Motor neuron (in vitro differentiated cells): ENCODE data around the gene FAIM2. TPM values are rescaled to one million over a fixed set of nuclear protein-coding genes. Genes with fewer than 3 reads are reported as not detected.
A peak's percentile ranks its signal among the peaks of the same experiment; 100 is the strongest.

Experiments
- ATAC-seq, 8 experiments: fragments of 200-7000 bp; cut with Tn5 transposase; replicated peaks in 6 of 8; 2 replicates each; pipeline ENCODE4 v1.8.0; 2021; ENCODE audit warnings: mild to moderate bottlenecking in 8 of 8, moderate library complexity in 8 of 8
- H3K27ac ChIP-seq, 2 donors: fragments of 250-450 bp; sonication (Bioruptor Pico); 2 replicates each; pipeline ENCODE4 v1.9.0; 2021; ENCODE audit warnings: antibody characterized with exemption in 2 of 2, mild to moderate bottlenecking in 2 of 2, moderate library complexity in 1 of 2
- H3K4me1 ChIP-seq, 2 donors: fragments of 250-450 bp; sonication (Bioruptor Pico); replicated peaks in 1 of 2; 2 replicates each; pipeline ENCODE4 v1.6.1; 2021; ENCODE audit warnings: antibody characterized with exemption in 2 of 2, mild to moderate bottlenecking in 2 of 2, moderate library complexity in 1 of 2
- H3K4me3 ChIP-seq, 5 donors: fragments of 250-450 bp; sonication (Bioruptor Pico); 2 replicates each; pipeline ENCODE4 v1.9.0; 2021; ENCODE audit warnings: antibody characterized with exemption in 5 of 5, mild to moderate bottlenecking in 5 of 5, moderate library complexity in 4 of 5
- WGBS, 10 experiments: fragments of 450-650 bp; shearing (Covaris generic); methylation state at CpG; one replicate each; pipeline ENCODE4 v1.0.0; 2022; 5-methylcytosine and 5-hydroxymethylcytosine counted together
- in situ Hi-C, 9 experiments: fragments of 400-800 bp; cut with MboI; loops; one replicate each; pipeline ENCODE4 v1.15.0; 2021; ENCODE audit warnings: low sequenced_read_pairs in 9 of 9, low pct_unique_long_range_greater_than_20kb in 2 of 9; ENCODE audit not compliant: unreplicated experiment in 9 of 9
- total RNA-seq, 8 experiments: library from RNA; unstranded; fragments of 300-600 nt; gene quantifications; 2 replicates each; pipeline versions ENCODE4 v1.2.3 to v1.2.4, GENCODE V29; 2022

FAIM2 gene
- total RNA-seq = 10 to 100 TPM in 4 of 8 experiments, 1 to 10 TPM in 2, under 1 TPM in 1, not detected in 1; 0.51 to 17.5 (median 15.6) TPM

- peak within 1 kb of the TSS; percentile 86 to 92 for H3K27ac ChIP-seq
- WGBS, 10 experiments = 0 to 11% (median 1%) methylated on average over 1 to 6 of the region's 56 CpGs; no CpG with 5 or more reads in 6 of the 10 experiments
- peak within 1 kb of the TSS; percentile 23 to 47 (median 42) for H3K4me3 ChIP-seq
- in situ Hi-C loops = no loop called here
- peaks cover 20 to 21% of the 10 kb centered on the region in 2 donors for H3K4me1 ChIP-seq
- ATAC-seq = peak; percentile 86 to 94 (median 90)
These were observed at the start of gene FAIM2 for GRCh38 chr12:49903700-49904423. Gene FAIM2, minus strand, starts transcription at chr12:49903900. Its CDS starts 108 bp downstream, at chr12:49903792.

GRCh38 chr12:49953151-49953550 lies 49.5 kb upstream of the FAIM2 start:
- H3K27ac ChIP-seq = no peak overlapping the region
- 60 to 100% (median 83%) methylated on average over 1 to 2 of the region's 4 CpGs; no CpG with 5 or more reads in 4 of the 10 experiments for WGBS, 10 experiments
- in situ Hi-C loops = loop anchor here in 3 of 9 experiments (25.0 kb wide), 1 partner anchor 109 kb away; the partner anchor contains the start of gene ASIC1 (in 3 of the 3)
- no peak overlapping the region for H3K4me3 ChIP-seq
- no peak for ATAC-seq
- no peaks in the 10 kb centered on the region for H3K4me1 ChIP-seq

GRCh38 chr12:49952391-49953055 lies 48.8 kb upstream of the FAIM2 start:
- no peak overlapping the region for H3K27ac ChIP-seq
- in situ Hi-C loops = loop anchor here in 3 of 9 experiments (25.0 kb wide), 1 partner anchor 110 kb away; the partner anchor contains the start of gene ASIC1 (in 3 of the 3)
- WGBS, 10 experiments = 60 to 100% methylated on average over 1 of the region's 1 CpG; no CpG with 5 or more reads in 8 of the 10 experiments
- no peaks in the 10 kb centered on the region for H3K4me1 ChIP-seq
- no peak for ATAC-seq
- no peak overlapping the region for H3K4me3 ChIP-seq

DNA sequence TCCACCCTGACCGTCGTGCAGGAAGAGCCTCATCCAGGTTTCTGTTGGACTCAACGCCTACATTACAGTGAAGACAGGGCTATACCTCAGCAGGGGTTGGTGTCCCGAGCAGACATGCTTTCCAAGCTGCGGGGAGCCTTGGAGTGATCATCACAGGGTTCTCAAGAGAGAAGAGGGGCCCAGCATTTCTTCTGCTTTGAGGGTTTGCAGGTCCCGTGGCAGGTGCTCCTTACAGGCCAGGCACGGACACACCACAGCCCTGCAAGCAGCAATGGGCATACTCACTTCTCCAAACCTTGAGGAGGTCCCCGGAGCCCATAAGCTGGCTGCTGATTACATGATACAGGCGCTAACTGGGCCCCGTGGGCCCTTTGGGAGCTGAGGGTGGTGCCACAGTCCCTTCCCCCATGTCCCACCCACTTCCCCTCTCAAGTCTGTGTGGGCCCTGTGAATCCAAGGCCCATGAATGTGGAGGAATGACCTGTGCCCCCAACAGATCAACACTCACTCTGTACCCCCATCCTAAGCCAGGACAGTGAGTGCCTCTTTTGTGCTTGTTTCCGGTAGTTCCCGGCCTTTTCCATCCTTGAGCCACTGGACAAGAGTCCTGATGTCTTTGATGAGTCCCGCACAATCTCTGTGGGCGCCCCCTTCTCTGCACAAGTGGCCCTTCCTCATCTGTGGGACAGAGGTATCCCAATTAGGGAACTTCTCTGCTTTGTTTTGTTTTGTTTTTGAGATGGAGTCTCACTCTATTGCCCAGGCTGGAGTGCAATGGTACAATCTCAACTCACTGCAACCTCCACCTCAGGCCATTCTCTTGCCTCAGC lies 47.9 kb upstream of the FAIM2 start:
- Histone ChIP-seq H3K4me3 (no peak overlapping the region), H3K27ac (no peak overlapping the region), H3K4me1 (no peaks in the 10 kb centered on the region)
- no peak for ATAC-seq
- 60 to 90% (median 80%) methylated on average over 1 to 9 of the region's 14 CpGs; no CpG with 5 or more reads in 1 of the 10 experiments for WGBS, 10 experiments
- in situ Hi-C loops = loop anchor here in 3 of 9 experiments (25.0 kb wide), 1 partner anchor 111 kb away; the partner anchor contains the start of gene ASIC1 (in 3 of the 3)

DNA sequence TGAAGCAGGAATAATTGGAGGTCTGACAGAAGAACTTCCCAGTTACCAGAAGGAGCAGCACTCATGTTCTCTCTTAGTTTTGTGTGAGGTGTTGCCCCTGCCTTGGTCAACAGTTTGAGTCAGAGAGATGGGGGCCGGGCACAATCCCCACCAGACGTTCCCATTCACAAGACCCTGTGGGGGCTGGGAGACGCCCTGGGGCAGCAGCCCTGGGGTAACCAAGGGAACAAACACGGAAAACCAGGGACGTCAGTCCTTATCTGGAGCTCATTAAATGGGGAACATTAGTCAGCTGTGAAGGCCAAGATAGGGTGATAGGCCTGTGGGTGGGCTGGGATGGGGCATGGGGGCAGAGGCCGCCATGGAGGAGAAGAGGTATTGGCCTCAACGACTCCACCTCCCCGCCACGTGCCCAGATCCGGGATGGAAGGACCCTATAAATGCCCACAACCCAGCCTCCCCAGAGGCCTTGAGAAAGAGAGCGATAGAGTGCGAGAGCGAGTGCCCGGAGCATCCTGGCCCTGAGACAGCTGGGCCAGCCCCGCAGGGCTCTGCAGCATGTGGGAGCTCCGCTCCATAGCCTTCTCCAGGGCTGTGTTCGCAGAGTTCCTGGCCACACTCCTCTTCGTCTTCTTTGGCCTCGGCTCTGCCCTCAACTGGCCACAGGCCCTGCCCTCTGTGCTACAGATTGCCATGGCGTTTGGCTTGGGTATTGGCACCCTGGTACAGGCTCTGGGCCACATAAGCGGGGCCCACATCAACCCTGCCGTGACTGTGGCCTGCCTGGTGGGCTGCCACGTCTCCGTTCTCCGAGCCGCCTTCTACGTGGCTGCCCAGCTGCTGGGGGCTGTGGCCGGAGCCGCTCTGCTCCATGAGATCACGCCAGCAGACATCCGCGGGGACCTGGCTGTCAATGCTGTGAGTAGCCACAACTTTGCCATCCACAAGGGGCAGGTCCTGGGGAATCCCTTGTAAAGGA lies 46.9 kb upstream of the FAIM2 start, which contains the start of gene AQP2:
TSS of gene AQP2 (plus strand) at position 465 of the 979 bp plus-strand sequence. CDS start at position 559, 94 bp downstream.
- 45 to 97% (median 80%) methylated on average over 2 to 12 of the region's 32 CpGs; no CpG with 5 or more reads in 3 of the 10 experiments for WGBS, 10 experiments
- ATAC-seq = no peak
- in situ Hi-C loops = loop anchor here in 3 of 9 experiments (25.0 kb wide), 1 partner anchor 112 kb away; the partner anchor contains the start of gene ASIC1 (in 3 of the 3)

GRCh38 chr12:49949866-49950265 lies 46.2 kb upstream of the FAIM2 start:
- no peak for ATAC-seq
- H3K4me1 ChIP-seq = peaks cover 5 to 6% of the 10 kb centered on the region in 2 donors
- H3K27ac ChIP-seq = no peak overlapping the region
- H3K4me3 ChIP-seq = no peak overlapping the region
- in situ Hi-C loops = loop anchor here in 3 of 9 experiments (25.0 kb wide), 1 partner anchor 112 kb away; the partner anchor contains the start of gene ASIC1 (in 3 of the 3)
- WGBS, 10 experiments = 78 to 100% (median 92%) methylated on average over 1 to 3 of the region's 3 CpGs; no CpG with 5 or more reads in 5 of the 10 experiments

More for the DNA sequence above, 46.9 kb upstream of the FAIM2 start, which contains the start of gene AQP2:
- no peak within 1 kb of the TSS for H3K4me3 ChIP-seq
- no peak within 1 kb of the TSS for H3K27ac ChIP-seq
- peaks cover 0 to 6% of the 10 kb centered on the region in 2 donors for H3K4me1 ChIP-seq

GRCh38 chr12:49948866-49949845 lies 45.5 kb upstream of the FAIM2 start:
- in situ Hi-C loops = no loop called here
- Histone ChIP-seq H3K4me1 (peaks cover 5 to 7% of the 10 kb centered on the region in 2 donors), H3K4me3 (no peak overlapping the region), H3K27ac (no peak overlapping the region)
- ATAC-seq = no peak
- WGBS, 10 experiments = 20 to 100% (median 83%) methylated on average over 1 to 7 of the region's 13 CpGs; no CpG with 5 or more reads in 2 of the 10 experiments

DNA sequence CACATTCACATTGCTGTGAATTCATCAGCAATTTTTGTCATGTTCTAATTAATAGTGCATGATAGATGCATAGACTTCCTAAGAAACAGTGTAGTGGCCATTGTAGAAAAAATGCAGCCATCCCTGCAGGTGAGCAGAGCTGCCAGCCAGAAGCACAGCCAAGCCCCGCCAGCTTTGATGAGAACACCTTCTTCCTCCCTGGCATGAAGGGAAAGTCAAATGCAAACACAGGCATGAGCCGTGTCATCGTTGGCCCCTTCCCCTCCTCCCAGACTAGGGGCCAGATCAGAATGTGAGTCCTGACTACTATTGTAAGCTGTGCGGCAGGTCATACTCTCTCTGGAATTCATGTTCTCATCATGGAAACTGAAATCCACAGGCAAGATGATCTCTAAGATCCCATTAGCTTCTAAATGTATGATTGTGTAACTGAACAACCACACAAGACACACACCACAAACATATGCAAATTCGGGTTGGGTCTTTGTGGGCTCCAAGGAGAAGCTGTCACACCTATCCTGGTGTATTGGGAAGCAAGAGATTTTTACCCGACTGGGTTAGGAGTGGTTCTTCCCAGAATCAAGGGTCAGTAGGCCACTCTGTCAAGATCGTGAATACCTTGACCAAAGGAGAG lies 44.0 kb upstream of the FAIM2 start:
- peaks cover 5 to 10% of the 10 kb centered on the region in 2 donors for H3K4me1 ChIP-seq
- H3K27ac ChIP-seq = no peak overlapping the region
- peak in 2 of 8 experiments; percentile 7 to 16 for ATAC-seq
- 29 to 100% (median 71%) methylated on average over 1 to 3 of the region's 7 CpGs; no CpG with 5 or more reads in 3 of the 10 experiments for WGBS, 10 experiments
- no peak overlapping the region for H3K4me3 ChIP-seq
- in situ Hi-C loops = no loop called here

GRCh38 chr12:49946497-49946896 lies 42.8 kb upstream of the FAIM2 start:
- 27 to 90% (median 39%) methylated on average over 2 to 3 of the region's 3 CpGs; no CpG with 5 or more reads in 1 of the 10 experiments for WGBS, 10 experiments
- H3K4me3 ChIP-seq = no peak overlapping the region
- ATAC-seq = no peak
- H3K27ac ChIP-seq = no peak overlapping the region
- peaks cover 5 to 10% of the 10 kb centered on the region in 2 donors for H3K4me1 ChIP-seq
- in situ Hi-C loops = no loop called here

- Histone ChIP-seq H3K4me1 (peaks cover 5 to 10% of the 10 kb centered on the region in 2 donors), H3K4me3 (no peak overlapping the region), H3K27ac (no peak overlapping the region)
- ATAC-seq = no peak
- in situ Hi-C loops = no loop called here
- WGBS, 10 experiments = 58 to 100% (median 84%) methylated on average over 1 to 9 of the region's 9 CpGs; no CpG with 5 or more reads in 1 of the 10 experiments
These were observed 42.4 kb upstream of the FAIM2 start for GRCh38 chr12:49946086-49946485.
